Neuronal stem cell (in vitro differentiated cells): Measurements from ENCODE around the gene SLC6A6.
A peak's percentile ranks its signal among the peaks of the same experiment; 100 is the strongest.
"Not testable (repeated sequence)": the region's sequence is repeated elsewhere in the genome, so short reads cannot be mapped to it uniquely, and the experiment has no call there.

Experiments
- DNase-seq: peaks from one replicate; pipeline ENCODE4 v3.0.0-alpha.2; 2013; ENCODE audit warnings: low spot score
- H2AFZ ChIP-seq: one replicate; pipeline ENCODE4 v1.6.1; 2013; ENCODE audit warnings: mild to moderate bottlenecking, low read length, inconsistent platforms
- H2AK5ac ChIP-seq: 2 replicates; pipeline ENCODE4 v1.6.1; 2013; ENCODE audit warnings: low read depth, mild to moderate bottlenecking, inconsistent platforms, low read length, moderate library complexity, mixed read lengths
- H2BK120ac ChIP-seq: 2 replicates; pipeline ENCODE4 v1.6.1; 2013; ENCODE audit warnings: low read depth, mild to moderate bottlenecking, inconsistent platforms, low read length, moderate library complexity, mixed read lengths
- H2BK12ac ChIP-seq: one replicate; pipeline ENCODE4 v1.6.1; 2013; ENCODE audit warnings: low read length, inconsistent platforms
- H2BK15ac ChIP-seq: 2 replicates; pipeline ENCODE4 v1.6.1; 2013; ENCODE audit warnings: mild to moderate bottlenecking, low read length, inconsistent platforms, mixed read lengths
- H2BK5ac ChIP-seq: one replicate; pipeline ENCODE4 v1.6.1; 2013; ENCODE audit warnings: inconsistent platforms, mild to moderate bottlenecking, low read length, moderate library complexity
- H3K14ac ChIP-seq: one replicate; pipeline ENCODE4 v1.6.1; 2013; ENCODE audit warnings: low read length, inconsistent platforms
- H3K18ac ChIP-seq: 2 replicates; pipeline ENCODE4 v1.6.1; 2013; ENCODE audit warnings: low read length, inconsistent platforms
- H3K23ac ChIP-seq: 2 replicates; pipeline ENCODE4 v1.6.1; 2013; ENCODE audit warnings: low read depth, mild to moderate bottlenecking, mixed read lengths, low read length, inconsistent platforms; ENCODE audit not compliant: poor library complexity
- H3K27ac ChIP-seq: replicated peaks from 3 replicates; pipeline ENCODE4 v1.5.1; 2013; ENCODE audit warnings: low read length, inconsistent platforms
- H3K27me3 ChIP-seq, 3 experiments: 2 replicates each; pipeline ENCODE4 v1.6.1; 2013; ENCODE audit warnings: low read length in 3 of 3, mild to moderate bottlenecking in 2 of 3, inconsistent platforms in 1 of 3, low read depth in 1 of 3, mixed read lengths in 1 of 3, moderate library complexity in 1 of 3; ENCODE audit not compliant: control insufficient read depth in 3 of 3, insufficient read depth in 3 of 3
- H3K36me3 ChIP-seq, 2 donors: replicated peaks in 1 of 2; 2 replicates each; pipeline ENCODE4 v1.6.1; 2013; ENCODE audit warnings: low read length in 2 of 2; ENCODE audit not compliant: control insufficient read depth in 2 of 2, insufficient read depth in 2 of 2
- H3K4ac ChIP-seq: 2 replicates; pipeline ENCODE4 v1.6.1; 2013; ENCODE audit warnings: inconsistent platforms, mild to moderate bottlenecking, low read length, moderate library complexity
- H3K4me1 ChIP-seq, 2 donors: 1 replicate in 1 of 2; 2 replicates in 1 of 2; pipeline ENCODE4 v1.6.1; 2013; ENCODE audit warnings: low read length in 2 of 2, low read depth in 1 of 2; ENCODE audit not compliant: control insufficient read depth in 2 of 2, insufficient read depth in 1 of 2
- H3K4me2 ChIP-seq: one replicate; pipeline ENCODE4 v1.6.1; 2013; ENCODE audit warnings: mild to moderate bottlenecking, low read length, inconsistent platforms; ENCODE audit not compliant: insufficient read depth, poor library complexity, severe bottlenecking
- H3K4me3 ChIP-seq, 2 donors: 2 replicates each; pipeline ENCODE4 v1.5.1; 2013; ENCODE audit warnings: low read length in 2 of 2, mild to moderate bottlenecking in 2 of 2, inconsistent platforms in 1 of 2, moderate library complexity in 1 of 2
- H3K79me1 ChIP-seq: one replicate; pipeline ENCODE4 v1.6.1; 2013; ENCODE audit warnings: low read depth, mild to moderate bottlenecking, inconsistent platforms, low read length, moderate library complexity
- H3K9ac ChIP-seq: one replicate; pipeline ENCODE4 v1.6.1; 2013; ENCODE audit warnings: mild to moderate bottlenecking, low read depth, low read length, inconsistent platforms; ENCODE audit not compliant: poor library complexity
- H3K9me3 ChIP-seq, 2 donors: replicated peaks in 1 of 2; 2 replicates each; pipeline versions ENCODE3 to v1.6.1; 2013; ENCODE audit warnings: low read length in 2 of 2, mild to moderate bottlenecking in 2 of 2, inconsistent platforms in 1 of 2, low read depth in 1 of 2, mixed read lengths in 1 of 2, moderate library complexity in 1 of 2; ENCODE audit not compliant: control insufficient read depth in 2 of 2, insufficient read depth in 1 of 2
- H4K8ac ChIP-seq: one replicate; pipeline ENCODE4 v1.6.1; 2013; ENCODE audit warnings: low read depth, mild to moderate bottlenecking, inconsistent platforms, low read length, moderate library complexity
- H4K91ac ChIP-seq: one replicate; pipeline ENCODE4 v1.6.1; 2013; ENCODE audit warnings: low read length, low read depth, mild to moderate bottlenecking, inconsistent platforms; ENCODE audit not compliant: poor library complexity
- WGBS, 2 donors: extraction: QIAGEN DNeasy Blood & Tissue Kit; methylation state at CpG; one replicate each; pipeline ENCODE4 v1.1.7; 2013; ENCODE audit warnings: missing lambda C conversion rate in 2 of 2, mixed read lengths in 1 of 2; ENCODE audit not compliant: insufficient read length in 2 of 2, insufficient replicate concordance in 1 of 2; ENCODE audit errors: extremely low coverage in 2 of 2; 5-methylcytosine and 5-hydroxymethylcytosine counted together

Gene SLC6A6

DNA sequence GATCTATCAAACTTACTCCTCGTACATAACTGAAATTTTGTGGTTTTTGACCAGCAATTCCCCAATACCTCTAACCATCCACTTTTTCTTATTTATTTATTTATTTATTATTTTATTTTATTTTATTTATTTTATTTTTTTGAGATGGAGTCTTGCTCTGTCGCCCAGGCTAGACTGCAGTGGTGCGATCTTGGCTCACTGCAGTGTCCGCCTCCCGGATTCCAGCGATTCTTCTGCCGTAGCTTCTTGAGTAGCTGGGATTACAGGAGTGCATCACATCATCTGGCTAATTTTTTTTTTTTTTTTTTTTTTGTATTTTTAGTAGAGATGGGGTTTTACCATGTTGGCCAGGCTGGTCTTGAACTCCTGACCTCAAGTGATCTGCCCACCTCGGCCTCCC lies 35.3 kb downstream of the SLC6A6 start:
- not testable (repeated sequence) for H3K27me3 ChIP-seq, H3K79me1 ChIP-seq, H3K27ac ChIP-seq, H3K9ac ChIP-seq, H2AFZ ChIP-seq, H4K91ac ChIP-seq, H3K23ac ChIP-seq, H2BK15ac ChIP-seq, H2BK12ac ChIP-seq, H4K8ac ChIP-seq, DNase-seq, H3K18ac ChIP-seq, H3K4me3 ChIP-seq, H3K36me3 ChIP-seq, H2BK5ac ChIP-seq, H3K9me3 ChIP-seq, H2BK120ac ChIP-seq, H2AK5ac ChIP-seq, H3K14ac ChIP-seq, H3K4me2 ChIP-seq, H3K4ac ChIP-seq
- peaks cover 30% of the 10 kb centered on the region in 2 donors for H3K4me1 ChIP-seq
- no CpG with 5 or more reads among the region's 8 CpGs for WGBS, 2 donors

DNA sequence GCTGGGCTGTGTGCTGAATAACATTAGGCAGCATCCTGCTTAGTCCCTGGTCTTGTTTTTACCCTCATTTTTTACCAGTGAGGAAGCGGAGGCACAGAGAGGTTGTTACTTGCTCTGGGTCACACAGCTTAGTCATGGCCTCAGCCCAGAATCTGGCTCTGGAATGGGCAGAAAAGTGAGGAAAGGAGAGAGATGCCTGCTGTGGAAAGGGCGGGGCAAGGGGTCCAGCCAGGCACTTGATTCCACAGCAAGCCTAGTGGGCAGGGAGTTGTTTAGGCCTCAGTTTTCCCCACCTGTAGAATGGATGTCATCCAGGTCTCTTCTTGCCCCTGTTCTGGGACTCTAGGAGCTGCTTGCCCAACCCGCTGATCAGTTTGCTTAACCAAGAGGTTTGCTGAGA lies 35.9 kb downstream of the SLC6A6 start:
- Histone ChIP-seq H4K91ac (no peak overlapping the region), H3K4ac (no peak overlapping the region), H4K8ac (no peak overlapping the region), H3K23ac (no peak overlapping the region), H3K27me3 (no peaks in the 10 kb centered on the region), H3K36me3 (no peaks in the 10 kb centered on the region), H3K4me3 (no peak overlapping the region), H3K79me1 (peaks cover 8% of the 10 kb centered on the region), H3K14ac (no peak overlapping the region), H2BK5ac (no peak overlapping the region), H3K9ac (no peak overlapping the region), H2BK15ac (no peak overlapping the region), H3K27ac (no peak overlapping the region), H3K18ac (no peak overlapping the region), H3K9me3 (no peaks in the 10 kb centered on the region), H3K4me2 (no peak overlapping the region), H2AFZ (no peak overlapping the region), H3K4me1 (peaks cover 26 to 30% of the 10 kb centered on the region in 2 donors), H2BK12ac (no peak overlapping the region), H2AK5ac (no peak overlapping the region), H2BK120ac (no peak overlapping the region)
- no CpG with 5 or more reads among the region's 3 CpGs for WGBS, 2 donors
- no peak for DNase-seq

DNA sequence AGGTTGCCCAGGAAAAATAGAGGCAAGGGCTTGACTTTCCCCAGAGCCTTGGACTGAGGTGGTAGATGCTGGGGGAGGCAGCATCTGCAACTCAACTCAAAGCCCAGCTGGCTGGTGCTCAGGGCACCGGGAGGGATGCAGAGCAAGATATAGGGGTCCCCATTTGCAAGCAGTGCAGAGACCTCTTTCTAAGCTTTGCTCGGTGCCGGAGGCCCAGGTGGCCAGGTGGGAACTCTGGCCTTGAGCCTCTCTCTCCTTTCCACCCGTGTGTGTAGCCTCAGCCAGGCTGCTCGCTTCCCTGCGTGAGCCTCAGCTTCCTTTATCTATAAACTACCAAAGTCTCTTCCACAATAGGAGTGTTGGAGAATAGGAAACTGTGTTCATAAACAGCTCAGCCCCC lies 36.5 kb downstream of the SLC6A6 start:
- DNase-seq: no peak

DNA sequence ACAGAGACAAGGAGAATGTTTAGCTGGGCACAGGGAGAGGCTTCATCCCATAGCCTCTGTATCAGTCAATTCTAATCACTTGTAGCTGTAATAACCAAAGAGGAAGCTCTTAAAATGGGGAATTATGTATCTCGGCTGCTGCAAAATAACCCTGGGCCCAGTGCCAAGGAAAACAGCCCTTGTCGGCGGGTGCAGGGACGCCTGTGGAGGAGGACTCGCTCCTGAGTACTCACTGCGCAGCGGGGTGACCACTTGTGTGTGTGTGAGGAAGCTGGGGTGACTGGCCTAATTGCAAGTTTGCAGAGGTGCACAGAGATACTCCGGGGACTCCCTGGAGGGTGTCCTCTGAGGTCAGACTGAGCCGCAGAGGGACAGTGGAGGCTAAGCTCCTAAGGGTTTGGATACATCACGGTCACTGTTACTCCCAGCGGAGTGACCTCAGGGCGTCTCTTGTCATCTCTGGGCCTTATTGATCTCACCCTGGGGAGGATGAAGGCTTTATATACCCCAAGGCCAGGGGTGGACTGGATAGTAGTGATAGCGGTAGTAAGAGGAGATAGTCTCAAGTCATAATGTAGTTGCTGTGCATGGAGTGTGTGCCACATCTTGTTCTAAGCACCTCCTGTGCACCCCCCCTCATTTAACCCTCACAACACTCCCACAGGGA lies 37.2 kb downstream of the SLC6A6 start:
- WGBS, 2 donors: no CpG with 5 or more reads among the region's 13 CpGs
- H2BK120ac ChIP-seq: no peak overlapping the region
- peaks cover 0 to 2% of the 10 kb centered on the region in 2 donors for H3K36me3 ChIP-seq
- H3K9me3 ChIP-seq: no peaks in the 10 kb centered on the region
- peak overlapping the region; percentile 72 for H3K18ac ChIP-seq
- H3K4me3 ChIP-seq: no peak overlapping the region
- no peak overlapping the region for H2AFZ ChIP-seq
- peaks cover 26 to 30% of the 10 kb centered on the region in 2 donors for H3K4me1 ChIP-seq
- H3K27me3 ChIP-seq: no peaks in the 10 kb centered on the region
- peaks cover 10% of the 10 kb centered on the region for H3K79me1 ChIP-seq
- H3K4ac ChIP-seq: no peak overlapping the region
- no peak overlapping the region for H2BK5ac ChIP-seq
- H4K91ac ChIP-seq: peak overlapping the region; percentile 62
- no peak overlapping the region for H3K9ac ChIP-seq
- peak overlapping the region; percentile 19 for H3K27ac ChIP-seq
- no peak overlapping the region for H3K4me2 ChIP-seq
- H3K23ac ChIP-seq: no peak overlapping the region
- H2AK5ac ChIP-seq: no peak overlapping the region
- H4K8ac ChIP-seq: no peak overlapping the region
- no peak for DNase-seq
- no peak overlapping the region for H2BK15ac ChIP-seq
- no peak overlapping the region for H3K14ac ChIP-seq
- H2BK12ac ChIP-seq: no peak overlapping the region

More for the DNA sequence above, 36.5 kb downstream of the SLC6A6 start:
- Histone ChIP-seq H3K9ac (no peak overlapping the region), H3K9me3 (no peaks in the 10 kb centered on the region), H3K4ac (no peak overlapping the region), H3K79me1 (peaks cover 8% of the 10 kb centered on the region), H2BK12ac (no peak overlapping the region), H2BK15ac (no peak overlapping the region), H4K8ac (no peak overlapping the region), H3K18ac (peak overlapping the region; percentile 4), H2AFZ (no peak overlapping the region), H3K4me2 (no peak overlapping the region), H2BK120ac (no peak overlapping the region), H3K4me1 (peaks cover 26 to 30% of the 10 kb centered on the region in 2 donors), H3K4me3 (no peak overlapping the region), H3K23ac (no peak overlapping the region), H4K91ac (no peak overlapping the region), H3K27ac (no peak overlapping the region), H2AK5ac (no peak overlapping the region), H3K14ac (no peak overlapping the region), H3K27me3 (no peaks in the 10 kb centered on the region), H3K36me3 (no peaks in the 10 kb centered on the region), H2BK5ac (no peak overlapping the region)
- no CpG with 5 or more reads among the region's 6 CpGs for WGBS, 2 donors
